ENCODE results near the gene DCAF10. TPM values are rescaled to one million over a fixed set of nuclear protein-coding genes. Genes with fewer than 3 reads are reported as not detected.

DCAF10 gene
- total and polyA plus RNA-seq, 10 of the 15 experiments (the other 5 are each of a cell fraction or from before 2014, with no cell fraction given) = 3.9 to 21.7 (median 9.8) TPM

GRCh38 chr9:37836386-37836785 is 35.8 kb downstream of the DCAF10 start (continued):
- TF ChIP-seq, protein P1, sequence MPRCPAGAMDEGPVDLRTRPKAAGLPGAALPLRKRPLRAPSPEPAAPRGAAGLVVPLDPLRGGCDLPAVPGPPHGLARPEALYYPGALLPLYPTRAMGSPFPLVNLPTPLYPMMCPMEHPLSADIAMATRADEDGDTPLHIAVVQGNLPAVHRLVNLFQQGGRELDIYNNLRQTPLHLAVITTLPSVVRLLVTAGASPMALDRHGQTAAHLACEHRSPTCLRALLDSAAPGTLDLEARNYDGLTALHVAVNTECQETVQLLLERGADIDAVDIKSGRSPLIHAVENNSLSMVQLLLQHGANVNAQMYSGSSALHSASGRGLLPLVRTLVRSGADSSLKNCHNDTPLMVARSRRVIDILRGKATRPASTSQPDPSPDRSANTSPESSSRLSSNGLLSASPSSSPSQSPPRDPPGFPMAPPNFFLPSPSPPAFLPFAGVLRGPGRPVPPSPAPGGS (IDR thresholded peaks at IDR 0.05; ENCODE audit: borderline replicate concordance, insufficient read depth, low read depth, low read length, poor library complexity, severe bottlenecking) = no peak
- no peak for TF ChIP-seq NFYB (IDR thresholded peaks at IDR 0.05; ENCODE audit: insufficient read depth, low read depth, low read length)
- no peak for TF ChIP-seq CREB1 (IDR thresholded peaks at IDR 0.05; ENCODE audit: low read depth)
- no peak for TF ChIP-seq ZNF274 (IDR thresholded peaks at IDR 0.05; ENCODE audit: insufficient read depth, insufficient read length)
- 0 out of 2 replicates have a peak, but pooled peaks have one; percentile 12 for TF ChIP-seq NBN (IDR thresholded peaks at IDR 0.05)
- TF ChIP-seq EGR1 (IDR thresholded peaks at IDR 0.05; ENCODE audit: borderline replicate concordance in 1 of 2, low read depth in 2 of 2, low read length in 2 of 2) = no peak
- no peak for TF ChIP-seq SIN3A (IDR thresholded peaks at IDR 0.05; ENCODE audit: low read depth, low read length)
- TF ChIP-seq E4F1 (IDR thresholded peaks at IDR 0.05; ENCODE audit: borderline replicate concordance, partially characterized antibody) = no peak
- no peak for TF ChIP-seq TCF3 (IDR thresholded peaks at IDR 0.05; ENCODE audit: borderline replicate concordance, insufficient read depth, low read depth, low read length)
- peak; percentile 57; the same call in 1 of the 2 replicates for TF ChIP-seq MEF2A (IDR thresholded peaks at IDR 0.05; ENCODE audit: insufficient read depth, low read depth, low read length)
- TF ChIP-seq HDAC6 (IDR thresholded peaks at IDR 0.05; ENCODE audit: unreplicated experiment) = no peak
- TF ChIP-seq, protein P2, sequence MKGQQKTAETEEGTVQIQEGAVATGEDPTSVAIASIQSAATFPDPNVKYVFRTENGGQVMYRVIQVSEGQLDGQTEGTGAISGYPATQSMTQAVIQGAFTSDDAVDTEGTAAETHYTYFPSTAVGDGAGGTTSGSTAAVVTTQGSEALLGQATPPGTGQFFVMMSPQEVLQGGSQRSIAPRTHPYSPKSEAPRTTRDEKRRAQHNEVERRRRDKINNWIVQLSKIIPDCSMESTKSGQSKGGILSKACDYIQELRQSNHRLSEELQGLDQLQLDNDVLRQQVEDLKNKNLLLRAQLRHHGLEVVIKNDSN (IDR thresholded peaks at IDR 0.05; ENCODE audit: borderline replicate concordance, extremely low read length, insufficient read depth, low read depth, low read length) = no peak
- no peak for TF ChIP-seq EZH2 (IDR thresholded peaks at IDR 0.05; ENCODE audit: borderline replicate concordance, control insufficient read depth, low read depth, low read length)
- TF ChIP-seq, protein P3, sequence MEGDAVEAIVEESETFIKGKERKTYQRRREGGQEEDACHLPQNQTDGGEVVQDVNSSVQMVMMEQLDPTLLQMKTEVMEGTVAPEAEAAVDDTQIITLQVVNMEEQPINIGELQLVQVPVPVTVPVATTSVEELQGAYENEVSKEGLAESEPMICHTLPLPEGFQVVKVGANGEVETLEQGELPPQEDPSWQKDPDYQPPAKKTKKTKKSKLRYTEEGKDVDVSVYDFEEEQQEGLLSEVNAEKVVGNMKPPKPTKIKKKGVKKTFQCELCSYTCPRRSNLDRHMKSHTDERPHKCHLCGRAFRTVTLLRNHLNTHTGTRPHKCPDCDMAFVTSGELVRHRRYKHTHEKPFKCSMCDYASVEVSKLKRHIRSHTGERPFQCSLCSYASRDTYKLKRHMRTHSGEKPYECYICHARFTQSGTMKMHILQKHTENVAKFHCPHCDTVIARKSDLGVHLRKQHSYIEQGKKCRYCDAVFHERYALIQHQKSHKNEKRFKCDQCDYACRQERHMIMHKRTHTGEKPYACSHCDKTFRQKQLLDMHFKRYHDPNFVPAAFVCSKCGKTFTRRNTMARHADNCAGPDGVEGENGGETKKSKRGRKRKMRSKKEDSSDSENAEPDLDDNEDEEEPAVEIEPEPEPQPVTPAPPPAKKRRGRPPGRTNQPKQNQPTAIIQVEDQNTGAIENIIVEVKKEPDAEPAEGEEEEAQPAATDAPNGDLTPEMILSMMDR (IDR thresholded peaks at IDR 0.05 in 2 of 3, conservative IDR thresholded peaks at IDR 0.05 in 1 of 3; ENCODE audit: control insufficient read depth in 2 of 3, extremely low read depth in 1 of 3, insufficient read depth in 1 of 3, low read depth in 3 of 3, low read length in 3 of 3) = peak in 2 of 3 experiments; percentile 2 to 19; a peak in 1 of 6 replicates
- no peak for TF ChIP-seq RAD51 (IDR thresholded peaks at IDR 0.05)

All from GM12878 (cell line).